A549 (cell line): ENCODE measurements around the gene TFAP2D.

Experiments
- CTCF ChIP-seq: fragments of >200 bp; sonication (Bioruptor Twin); formaldehyde crosslinking; IDR thresholded peaks from 3 replicates; pipeline ENCODE4 v1.5.1; 2016
- EP300 ChIP-seq, 2 experiments: fragments of >200 bp; sonication (Bioruptor Twin); formaldehyde crosslinking; IDR thresholded peaks; 2 replicates in 1 of 2; 3 replicates in 1 of 2; pipeline ENCODE4 v1.6.1; 2016 to 2017
- MAZ ChIP-seq: fragments of 150-350 bp; IDR thresholded peaks from 2 replicates; pipeline ENCODE4 v1.6.1; 2014; ENCODE audit warnings: antibody characterized with exemption, low read depth, low read length, borderline replicate concordance
- POLR2A ChIP-seq: IDR thresholded peaks from 2 replicates; pipeline ENCODE4 v1.6.1; 2012; ENCODE audit warnings: mild to moderate bottlenecking, low read length
- POLR2AphosphoS2 ChIP-seq: conservative IDR thresholded peaks from 2 replicates; pipeline ENCODE4 v1.6.1; 2012; ENCODE audit warnings: low read length, improper control_type of control experiment, inconsistent platforms

GRCh38 chr6:50699051-50699775 lies 14.1 kb upstream of the TFAP2D start:
- no peak for TF ChIP-seq POLR2A
- TF ChIP-seq CTCF, result no peak
- no peak for TF ChIP-seq EP300 (IDR thresholded peaks at IDR 0.05)
- no peak for TF ChIP-seq POLR2AphosphoS2
- no peak for TF ChIP-seq MAZ
